Measurements from ENCODE around the gene GHRHR.

GHRHR gene

DNA sequence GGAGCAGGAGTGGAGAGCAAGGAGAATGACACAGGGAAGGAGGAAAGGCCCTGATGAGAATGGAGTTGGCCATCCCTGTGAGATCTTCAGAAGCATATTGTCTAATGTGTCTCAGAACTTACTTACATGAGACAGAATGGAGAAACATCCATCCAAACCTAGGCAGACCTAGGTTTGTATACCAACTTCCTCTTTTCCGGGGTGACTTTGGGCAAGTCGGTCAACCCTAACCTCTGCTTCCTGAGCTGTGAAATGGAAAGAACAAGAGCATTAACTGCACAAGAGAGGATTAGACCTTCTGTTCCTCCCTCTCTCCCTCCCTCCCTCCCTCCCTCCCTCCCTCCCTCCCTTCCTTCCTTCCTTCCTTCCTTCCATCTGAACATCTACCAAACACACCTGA is 4.5 kb downstream of the GHRHR start:
- no peaks in the 10 kb centered on the region for H4K20me1 ChIP-seq (ENCODE audit: insufficient read depth, low read length)
- H3K4me1 ChIP-seq (ENCODE audit: insufficient read depth, low read length, severe bottlenecking), result no peaks in the 10 kb centered on the region
- H3K27ac ChIP-seq (ENCODE audit: low read depth, low read length, poor library complexity, severe bottlenecking), result no peak overlapping the region
- no peaks in the 10 kb centered on the region for H3K9me3 ChIP-seq (ENCODE audit: low read length)
- no peaks in the 10 kb centered on the region for H3K9me2 ChIP-seq (ENCODE audit: low read depth, low read length)
- no peaks in the 10 kb centered on the region for H3K79me2 ChIP-seq (ENCODE audit: insufficient read depth, low read length)
- no peaks in the 10 kb centered on the region for H3K36me3 ChIP-seq (ENCODE audit: insufficient read depth, low read length)
- TF ChIP-seq EZH2 (IDR thresholded peaks at IDR 0.05; ENCODE audit: borderline replicate concordance, low read length), result no peak
- TF ChIP-seq, protein P1, sequence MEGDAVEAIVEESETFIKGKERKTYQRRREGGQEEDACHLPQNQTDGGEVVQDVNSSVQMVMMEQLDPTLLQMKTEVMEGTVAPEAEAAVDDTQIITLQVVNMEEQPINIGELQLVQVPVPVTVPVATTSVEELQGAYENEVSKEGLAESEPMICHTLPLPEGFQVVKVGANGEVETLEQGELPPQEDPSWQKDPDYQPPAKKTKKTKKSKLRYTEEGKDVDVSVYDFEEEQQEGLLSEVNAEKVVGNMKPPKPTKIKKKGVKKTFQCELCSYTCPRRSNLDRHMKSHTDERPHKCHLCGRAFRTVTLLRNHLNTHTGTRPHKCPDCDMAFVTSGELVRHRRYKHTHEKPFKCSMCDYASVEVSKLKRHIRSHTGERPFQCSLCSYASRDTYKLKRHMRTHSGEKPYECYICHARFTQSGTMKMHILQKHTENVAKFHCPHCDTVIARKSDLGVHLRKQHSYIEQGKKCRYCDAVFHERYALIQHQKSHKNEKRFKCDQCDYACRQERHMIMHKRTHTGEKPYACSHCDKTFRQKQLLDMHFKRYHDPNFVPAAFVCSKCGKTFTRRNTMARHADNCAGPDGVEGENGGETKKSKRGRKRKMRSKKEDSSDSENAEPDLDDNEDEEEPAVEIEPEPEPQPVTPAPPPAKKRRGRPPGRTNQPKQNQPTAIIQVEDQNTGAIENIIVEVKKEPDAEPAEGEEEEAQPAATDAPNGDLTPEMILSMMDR (IDR thresholded peaks at IDR 0.05; ENCODE audit: low read length), result no peak
- no peak overlapping the region for H3K9ac ChIP-seq (ENCODE audit: low read length)
- no peak overlapping the region for H3K4me3 ChIP-seq (ENCODE audit: low read depth, low read length, poor library complexity, severe bottlenecking)
- H2AFZ ChIP-seq (ENCODE audit: low read length), result no peak overlapping the region
- no peaks in the 10 kb centered on the region for H3F3A ChIP-seq (ENCODE audit: insufficient read depth, low read length)
- H3K4me2 ChIP-seq (ENCODE audit: low read length), result no peak overlapping the region
- no peaks in the 10 kb centered on the region for H3K27me3 ChIP-seq (ENCODE audit: insufficient read depth, low read length)

DNA sequence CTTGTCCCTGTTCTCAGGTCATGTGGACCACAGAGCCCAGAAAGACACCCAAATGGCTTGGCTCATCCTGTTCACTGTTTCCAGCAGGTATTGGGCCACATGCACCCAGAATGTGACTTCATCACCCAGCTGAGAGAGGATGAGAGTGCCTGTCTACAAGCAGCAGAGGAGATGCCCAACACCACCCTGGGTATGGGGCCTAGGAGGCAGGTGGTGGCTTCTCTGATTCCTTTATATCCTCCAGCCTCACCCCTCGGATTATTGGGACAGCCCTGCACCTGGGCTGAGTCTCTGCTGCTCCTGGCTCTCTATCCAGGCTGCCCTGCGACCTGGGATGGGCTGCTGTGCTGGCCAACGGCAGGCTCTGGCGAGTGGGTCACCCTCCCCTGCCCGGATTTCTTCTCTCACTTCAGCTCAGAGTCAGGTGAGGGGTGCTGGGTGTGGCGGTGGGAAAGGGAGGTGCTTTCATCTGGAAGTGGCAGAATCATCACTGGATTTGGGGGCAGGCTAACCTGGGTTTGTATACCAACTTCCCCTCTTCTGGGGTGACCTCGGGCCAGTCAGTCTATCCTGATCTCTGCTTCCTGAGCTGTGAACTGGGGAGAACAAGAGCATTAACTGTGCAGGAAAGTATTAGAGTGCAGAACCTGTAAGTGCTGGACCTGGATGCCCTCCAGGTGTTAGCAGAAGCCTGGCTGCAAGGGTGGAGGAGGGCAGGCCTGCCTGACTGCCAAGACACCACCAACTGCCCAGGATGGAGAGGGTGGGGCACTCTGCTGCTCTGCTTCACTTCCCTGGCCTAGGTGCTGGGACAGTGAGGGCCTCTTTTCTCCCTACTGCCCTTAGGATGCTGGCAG is 5.2 kb downstream of the GHRHR start:
- no peak overlapping the region for H3K9ac ChIP-seq (ENCODE audit: low read length)
- H2AFZ ChIP-seq (ENCODE audit: low read length), result no peak overlapping the region

DNA sequence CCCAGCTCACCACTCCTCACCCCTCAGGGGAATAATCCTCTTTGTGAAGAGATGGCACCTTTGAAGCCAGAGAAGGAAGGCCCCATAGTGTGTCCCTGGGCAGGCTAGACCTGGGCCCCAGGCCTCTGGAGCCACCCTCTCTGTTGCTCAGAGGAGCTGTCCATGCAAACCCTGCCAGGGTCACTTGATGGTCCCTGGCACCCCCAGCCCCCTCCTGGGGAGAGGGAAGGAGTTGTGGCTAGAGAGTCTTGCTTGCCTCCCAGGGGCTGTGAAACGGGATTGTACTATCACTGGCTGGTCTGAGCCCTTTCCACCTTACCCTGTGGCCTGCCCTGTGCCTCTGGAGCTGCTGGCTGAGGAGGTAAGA is 5.8 kb downstream of the GHRHR start:
- H3K27ac ChIP-seq (ENCODE audit: low read depth, low read length, poor library complexity, severe bottlenecking), result no peak overlapping the region
- no peak overlapping the region for H3K9ac ChIP-seq (ENCODE audit: low read length)
- H4K20me1 ChIP-seq (ENCODE audit: insufficient read depth, low read length), result no peaks in the 10 kb centered on the region
- H3K9me3 ChIP-seq (ENCODE audit: low read length), result no peaks in the 10 kb centered on the region
- H3K4me2 ChIP-seq (ENCODE audit: low read length), result no peak overlapping the region
- peaks cover 5% of the 10 kb centered on the region for H3K4me1 ChIP-seq (ENCODE audit: insufficient read depth, low read length, severe bottlenecking)
- no peaks in the 10 kb centered on the region for H3K27me3 ChIP-seq (ENCODE audit: insufficient read depth, low read length)
- H2AFZ ChIP-seq (ENCODE audit: low read length), result no peak overlapping the region
- no peak overlapping the region for H3K4me3 ChIP-seq (ENCODE audit: low read depth, low read length, poor library complexity, severe bottlenecking)
- H3K79me2 ChIP-seq (ENCODE audit: insufficient read depth, low read length), result no peaks in the 10 kb centered on the region
- no peaks in the 10 kb centered on the region for H3K36me3 ChIP-seq (ENCODE audit: insufficient read depth, low read length)
- H3F3A ChIP-seq (ENCODE audit: insufficient read depth, low read length), result no peaks in the 10 kb centered on the region
- TF ChIP-seq EZH2 (IDR thresholded peaks at IDR 0.05; ENCODE audit: borderline replicate concordance, low read length), result no peak
- TF ChIP-seq, protein P1 (IDR thresholded peaks at IDR 0.05; ENCODE audit: low read length), result no peak
- no peaks in the 10 kb centered on the region for H3K9me2 ChIP-seq (ENCODE audit: low read depth, low read length)

More for the DNA sequence above, 5.2 kb downstream of the GHRHR start:
- Histone ChIP-seq H3K4me3 (ENCODE audit: low read depth, low read length, poor library complexity, severe bottlenecking) (no peak overlapping the region), H4K20me1 (ENCODE audit: insufficient read depth, low read length) (no peaks in the 10 kb centered on the region), H3K4me1 (ENCODE audit: insufficient read depth, low read length, severe bottlenecking) (no peaks in the 10 kb centered on the region), H3K79me2 (ENCODE audit: insufficient read depth, low read length) (no peaks in the 10 kb centered on the region), H3K27me3 (ENCODE audit: insufficient read depth, low read length) (no peaks in the 10 kb centered on the region), H3F3A (ENCODE audit: insufficient read depth, low read length) (no peaks in the 10 kb centered on the region), H3K9me2 (ENCODE audit: low read depth, low read length) (no peaks in the 10 kb centered on the region), H3K36me3 (ENCODE audit: insufficient read depth, low read length) (no peaks in the 10 kb centered on the region), H3K4me2 (ENCODE audit: low read length) (no peak overlapping the region), H3K9me3 (ENCODE audit: low read length) (no peaks in the 10 kb centered on the region), H3K27ac (ENCODE audit: low read depth, low read length, poor library complexity, severe bottlenecking) (no peak overlapping the region)
- TF ChIP-seq, protein P1 (IDR thresholded peaks at IDR 0.05; ENCODE audit: low read length), result no peak
- no peak for TF ChIP-seq EZH2 (IDR thresholded peaks at IDR 0.05; ENCODE audit: borderline replicate concordance, low read length)
